Activated CD8-positive, alpha-beta memory T cell treated with anti-CD3 and anti-CD28 coated beads, Interleukin-2, amount 50 U/mL, for 4 hours (primary cell): ENCODE data around the gene EPHB2.

Experiments used
- DNase-seq: peaks from one replicate; pipeline ENCODE4 v3.0.0-alpha.2; 2020

The EPHB2 gene

DNA sequence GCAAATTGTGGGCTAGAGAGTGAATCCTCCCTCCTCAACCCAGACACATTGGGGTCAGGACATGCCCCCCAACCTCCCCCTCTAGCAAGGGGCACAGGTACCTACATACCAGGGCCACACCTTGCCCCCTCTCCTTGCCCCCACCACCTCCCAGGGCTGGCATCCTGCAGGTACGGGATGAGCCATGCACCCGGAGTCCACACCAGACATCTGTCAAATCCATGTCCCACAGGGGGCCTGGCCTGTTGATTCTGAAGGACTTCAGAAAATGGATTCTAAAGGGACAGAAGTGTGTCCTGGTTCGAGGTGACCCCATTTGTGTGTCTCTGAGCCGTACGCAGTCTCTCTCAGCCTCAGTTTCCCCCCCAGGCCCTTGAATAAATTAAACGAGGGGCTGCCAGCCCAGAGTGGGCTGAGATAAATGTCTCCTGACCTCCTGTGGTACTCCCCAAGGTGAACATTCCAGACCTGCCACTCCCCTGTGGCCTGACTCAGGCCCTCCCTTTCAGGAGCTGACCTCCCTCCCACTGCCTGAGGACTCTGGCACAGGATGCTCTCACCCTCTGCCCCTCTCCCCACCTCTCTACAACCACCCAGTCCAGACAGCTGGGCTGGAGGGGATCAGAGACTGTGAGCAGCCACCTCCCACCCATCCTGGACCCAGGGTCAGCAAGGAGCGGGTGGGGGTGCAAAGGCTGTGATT, 94.5 kb downstream of the EPHB2 start:
- no peak for DNase-seq

DNA sequence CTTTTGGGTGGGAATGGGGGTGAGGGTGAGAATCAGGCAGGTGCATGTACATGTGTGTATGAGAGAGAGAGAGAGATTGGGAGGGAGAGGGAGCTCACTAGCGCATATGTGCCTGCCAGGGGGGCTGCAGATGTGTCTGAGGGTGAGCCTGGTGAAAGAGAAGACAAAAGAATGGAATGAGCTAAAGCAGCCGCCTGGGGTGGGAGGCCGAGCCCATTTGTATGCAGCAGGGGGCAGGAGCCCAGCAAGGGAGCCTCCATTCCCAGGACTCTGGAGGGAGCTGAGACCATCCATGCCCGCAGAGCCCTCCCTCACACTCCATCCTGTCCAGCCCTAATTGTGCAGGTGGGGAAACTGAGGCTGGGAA, 95.0 kb downstream of the EPHB2 start:
- no peak for DNase-seq

DNA sequence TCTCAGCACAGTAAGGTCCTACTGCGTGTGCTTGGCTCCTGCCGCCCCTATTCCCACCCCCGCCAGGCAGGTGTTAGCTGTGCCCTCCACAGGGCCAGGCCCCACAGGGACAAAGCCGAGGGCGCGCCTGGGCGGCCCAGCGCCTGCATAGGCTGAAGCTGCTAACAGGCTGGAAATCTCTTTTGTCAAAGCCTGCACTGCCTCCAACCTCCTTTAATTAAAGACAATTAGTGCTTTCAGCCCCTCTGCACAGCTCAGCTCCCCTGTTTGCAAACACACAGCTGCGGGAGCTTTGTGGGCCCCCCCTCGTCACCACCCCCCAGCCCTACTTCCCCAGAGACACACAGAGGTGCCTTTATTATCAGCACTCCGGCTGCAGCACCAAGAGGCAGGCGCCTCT, 95.9 kb downstream of the EPHB2 start:
- no peak for DNase-seq

DNA sequence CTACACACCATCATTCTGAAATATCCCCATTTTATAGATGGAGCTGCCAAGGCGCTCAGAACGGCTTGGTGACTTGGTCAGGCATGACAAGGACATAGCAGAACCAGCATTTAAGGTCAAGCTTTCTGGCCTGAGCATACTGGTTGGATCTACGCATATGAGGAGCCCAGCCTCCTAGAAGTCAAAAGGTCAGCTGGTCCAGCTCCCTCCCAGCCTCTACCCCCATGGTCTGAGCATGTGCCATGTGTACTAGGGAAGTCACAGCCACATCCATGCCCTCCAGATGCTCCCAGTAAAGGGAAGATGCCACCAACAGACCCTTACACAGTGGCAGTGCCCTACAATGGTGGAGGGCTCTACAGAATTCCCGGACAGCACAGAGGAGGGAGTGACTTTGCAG, 96.7 kb downstream of the EPHB2 start:
- DNase-seq = no peak

- DNase-seq = no peak
Measured at GRCh38 chr1:22808186-22808675, 97.6 kb downstream of the EPHB2 start.

DNA sequence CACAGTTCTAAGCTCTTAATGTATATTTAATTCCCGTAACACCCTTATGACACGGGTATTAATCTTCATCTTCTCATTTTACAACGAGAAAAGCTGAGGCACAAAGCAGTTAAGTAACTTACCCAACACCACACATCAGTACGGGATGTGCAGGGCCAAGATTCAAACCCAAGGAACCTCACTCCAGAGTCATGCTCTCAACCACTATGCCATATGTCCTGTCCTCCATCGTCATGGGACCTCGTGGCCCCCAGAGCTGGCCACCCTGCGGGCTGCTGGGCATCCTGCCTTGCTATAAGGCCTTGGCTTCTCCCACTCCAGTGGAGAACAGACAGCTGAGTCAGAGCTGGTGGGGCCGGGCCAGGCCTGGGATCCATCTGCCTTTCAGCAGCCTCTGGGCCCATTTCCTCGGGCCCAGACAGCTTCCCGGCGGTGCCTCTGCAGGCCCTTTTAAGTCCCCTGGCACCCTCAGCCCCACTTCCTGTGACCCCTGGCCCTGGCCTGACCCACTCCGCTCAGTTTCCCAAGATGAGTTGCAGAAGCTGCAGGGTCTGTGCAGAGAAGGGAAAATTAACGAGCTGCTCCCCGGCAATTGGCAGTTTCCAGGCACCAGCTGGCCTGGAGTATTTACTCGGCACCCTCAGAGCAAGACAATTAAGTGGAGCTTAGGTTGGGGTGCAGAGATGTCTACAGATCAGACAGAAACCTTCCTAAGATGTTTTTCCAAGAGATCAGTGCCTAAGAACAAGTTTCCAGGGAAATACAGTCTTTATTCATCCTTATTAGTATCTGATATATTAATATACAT, 98.2 kb downstream of the EPHB2 start:
- DNase-seq = no peak

GRCh38 chr1:22809783-22810182, 99.1 kb downstream of the EPHB2 start:
- no peak for DNase-seq

DNA sequence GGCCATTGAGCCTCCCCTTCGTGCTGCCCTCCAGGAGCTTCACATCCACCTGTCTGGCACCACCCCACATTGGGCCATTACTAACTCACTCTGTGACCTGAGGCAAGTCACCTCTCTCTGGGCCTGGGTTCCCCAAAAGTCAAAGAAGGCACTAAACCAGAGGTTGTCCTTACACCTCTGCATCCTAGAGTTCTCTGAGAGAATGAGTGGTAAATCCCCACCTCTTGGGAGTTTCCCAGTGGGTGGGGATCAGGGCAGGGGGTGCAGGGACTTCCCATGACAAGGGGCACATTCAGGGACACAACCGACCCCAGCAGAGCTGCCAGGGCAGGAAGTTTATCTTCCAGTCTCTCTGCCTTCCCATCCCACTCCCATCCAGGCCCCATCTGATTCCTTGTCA, 99.7 kb downstream of the EPHB2 start:
- DNase-seq = no peak

GRCh38 chr1:22812092-22812880, 101.6 kb downstream of the EPHB2 start:
- DNase-seq = no peak

DNA sequence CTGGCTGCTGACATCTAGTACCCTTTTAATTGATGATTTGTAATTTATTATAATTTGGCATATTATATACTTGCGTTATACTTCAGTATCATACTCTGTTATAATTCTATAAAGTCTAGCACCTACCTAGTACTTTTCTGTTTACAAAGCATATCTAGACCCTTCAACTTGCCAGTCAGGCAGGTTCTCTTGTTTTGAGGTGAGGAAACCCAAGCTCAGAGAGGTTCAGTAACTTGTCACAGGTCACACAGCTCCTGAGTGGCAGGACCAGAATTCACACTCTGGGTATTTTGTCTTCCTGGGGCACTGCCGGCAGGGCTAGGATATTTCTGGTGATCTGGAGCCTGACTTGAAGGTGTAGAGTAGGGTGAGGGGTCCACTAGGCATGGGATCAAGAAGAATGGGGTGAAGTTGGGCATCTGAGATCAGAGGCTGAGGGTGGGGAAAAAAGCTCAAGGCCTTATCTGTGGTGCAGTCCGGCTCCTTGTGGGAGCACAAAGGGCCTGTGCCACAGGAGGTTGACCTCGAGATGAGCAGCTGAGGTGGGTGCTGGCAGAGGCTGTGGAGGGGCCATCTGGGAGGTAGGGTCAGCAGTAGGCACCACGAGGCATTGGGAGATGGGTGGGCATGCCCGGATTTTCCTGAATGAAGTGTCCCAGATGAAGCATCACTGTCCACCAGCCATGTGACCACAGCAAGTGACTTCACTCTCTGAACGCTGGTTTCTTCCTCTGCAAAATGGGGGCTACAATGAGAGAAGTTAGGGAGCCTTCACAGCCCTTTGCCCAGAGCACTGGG, 102.6 kb downstream of the EPHB2 start:
- DNase-seq = no peak

- no peak for DNase-seq
Measured at GRCh38 chr1:22814176-22815042, 103.8 kb downstream of the EPHB2 start.

GRCh38 chr1:22815043-22815365, 104.4 kb downstream of the EPHB2 start:
- DNase-seq = no peak

DNA sequence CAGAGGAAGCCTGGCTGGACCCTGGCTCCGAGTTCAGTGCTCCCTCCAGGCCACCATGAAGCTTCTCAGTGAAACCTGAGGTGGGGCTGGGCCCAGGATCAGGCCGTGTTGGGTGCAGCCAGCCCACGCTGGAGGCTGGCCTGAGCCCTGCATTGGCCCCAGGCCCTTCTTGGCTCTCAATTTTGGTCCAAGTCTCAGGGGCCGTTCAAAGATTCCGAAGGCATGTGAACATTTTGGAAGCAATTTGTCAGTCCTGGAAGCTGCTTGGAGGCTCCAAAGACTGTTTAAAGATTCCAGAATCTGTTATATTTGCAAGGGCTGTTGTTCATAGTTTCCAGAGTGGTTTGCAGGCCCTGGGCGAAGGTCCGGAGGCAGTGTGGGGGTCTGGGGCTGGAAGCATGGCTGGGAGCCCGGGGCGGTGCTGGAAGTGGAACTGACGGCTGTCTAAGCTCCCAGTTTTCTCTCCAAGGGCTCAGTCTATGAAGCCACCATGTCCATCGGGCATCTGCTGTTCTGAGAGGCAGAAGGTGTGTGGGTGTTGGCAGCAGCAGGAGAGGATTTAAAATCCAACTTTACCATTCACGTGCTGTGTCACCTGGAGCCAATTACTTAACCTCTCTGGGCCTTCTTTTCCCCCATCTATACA, 104.9 kb downstream of the EPHB2 start:
- DNase-seq = no peak

DNA sequence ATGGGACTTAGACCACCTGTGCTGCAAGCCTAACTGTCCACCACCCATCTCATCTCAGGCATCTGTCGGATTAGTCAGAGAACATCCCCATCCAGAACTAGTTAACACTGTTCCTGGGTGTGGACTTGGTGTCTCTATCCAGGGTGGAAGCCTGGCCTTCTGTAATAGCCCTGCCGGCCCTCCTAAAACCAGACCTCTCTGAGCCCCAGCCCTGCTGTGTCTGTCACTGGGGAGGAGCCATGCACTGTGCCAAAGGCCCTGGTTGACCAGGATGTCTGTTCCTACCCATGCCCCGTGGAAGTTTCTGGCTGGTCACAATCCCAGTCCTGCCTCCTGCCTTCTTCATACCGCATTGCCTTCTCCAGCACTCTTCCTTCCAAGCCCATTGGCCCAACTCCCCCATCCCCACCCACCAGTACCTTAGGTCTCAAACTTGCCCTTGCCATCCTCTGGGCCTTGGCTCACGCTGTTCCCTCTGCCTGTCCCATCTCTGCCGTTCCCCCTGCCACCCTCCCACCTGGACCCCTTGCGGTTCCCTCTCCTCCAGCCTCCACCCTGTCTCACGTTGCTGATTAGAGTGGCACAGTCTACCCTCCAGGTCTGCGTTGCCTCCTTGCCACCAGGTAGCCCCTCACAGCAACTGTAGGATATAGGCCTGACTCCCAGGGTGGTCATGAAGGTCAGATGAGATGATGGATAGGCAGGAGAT, 105.6 kb downstream of the EPHB2 start:
- DNase-seq = no peak

DNA sequence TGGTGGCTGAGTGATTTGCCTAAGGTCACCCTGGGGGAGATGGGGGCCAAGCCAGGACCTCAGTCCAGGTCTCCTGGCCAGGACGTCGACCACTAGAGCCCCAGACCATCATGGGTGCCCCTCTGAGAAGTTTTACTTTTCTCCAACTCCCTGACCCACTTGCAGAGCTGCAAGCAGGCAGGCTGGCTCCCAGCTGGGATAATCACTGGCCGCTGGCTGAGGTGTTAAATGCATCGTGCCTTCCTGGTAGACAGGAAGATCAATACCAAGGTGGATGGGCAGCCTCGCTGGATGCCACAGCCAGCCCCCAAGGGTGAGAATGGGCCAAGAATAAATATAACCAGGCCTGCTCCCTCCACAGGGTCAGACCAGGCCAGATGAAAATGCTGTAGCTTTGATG, 106.2 kb downstream of the EPHB2 start:
- DNase-seq = no peak

DNA sequence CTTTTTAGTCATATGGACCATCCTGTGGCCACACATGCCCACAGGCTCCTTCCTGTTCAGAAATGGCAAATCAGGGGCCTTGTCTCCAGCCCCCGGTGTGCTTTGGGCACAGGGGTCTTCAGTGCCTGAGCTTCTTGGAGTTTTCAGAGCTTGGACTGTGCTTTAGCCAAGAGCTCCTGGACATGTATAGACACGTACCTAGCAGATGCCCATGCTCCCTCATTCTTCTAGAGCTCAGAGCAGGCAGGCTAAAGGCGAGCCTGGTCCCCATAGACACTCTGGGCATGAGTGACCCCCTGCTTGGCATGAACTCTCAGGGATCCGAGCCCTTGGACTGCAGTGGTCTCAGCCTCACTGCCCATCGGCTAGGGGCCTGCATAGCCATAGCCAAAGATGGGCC, 106.8 kb downstream of the EPHB2 start:
- no peak for DNase-seq

- DNase-seq = no peak
Measured at GRCh38 chr1:22818061-22818770, 107.6 kb downstream of the EPHB2 start.

- no peak for DNase-seq
Measured at GRCh38 chr1:22819361-22819760, 108.7 kb downstream of the EPHB2 start.

DNA sequence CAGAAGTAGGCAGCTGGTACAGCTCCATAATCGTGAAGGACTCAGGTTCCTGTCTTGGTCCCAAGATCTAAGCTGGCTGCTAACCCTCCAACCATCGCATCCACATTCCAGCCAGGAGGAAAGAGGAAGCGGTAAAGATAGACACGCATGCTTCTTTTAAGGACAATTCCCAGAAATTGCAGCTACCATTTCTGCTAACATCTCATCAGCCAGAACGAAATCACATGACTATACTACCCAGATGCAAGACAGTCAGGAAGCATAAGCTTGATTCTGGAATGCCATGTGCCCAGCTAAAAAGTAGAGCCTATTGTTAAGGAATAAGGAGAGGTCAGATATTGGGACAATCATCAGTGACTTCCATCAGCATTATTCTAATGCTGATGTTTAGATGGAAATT, 110.4 kb downstream of the EPHB2 start:
- no peak for DNase-seq

DNA sequence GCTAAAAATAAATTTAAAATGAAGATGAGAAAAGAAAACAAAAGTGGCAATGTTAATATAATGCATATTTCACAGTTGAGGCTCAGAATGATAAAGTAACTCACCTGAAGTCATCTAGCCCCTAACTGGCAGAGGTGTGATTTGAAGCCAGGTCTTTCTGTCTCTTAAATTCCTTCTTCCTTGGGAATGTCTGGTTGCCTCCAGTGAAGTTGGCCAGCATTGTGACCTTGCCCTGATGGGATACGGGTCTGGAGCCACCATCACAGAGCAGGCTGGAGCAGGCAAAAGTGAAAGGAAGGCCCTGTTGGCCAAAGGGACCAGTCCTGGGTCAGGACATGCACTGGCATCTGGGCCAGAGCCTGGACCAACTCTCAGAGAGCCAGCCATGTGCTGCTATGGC, 111.7 kb downstream of the EPHB2 start:
- no peak for DNase-seq
